RPMI8226 (cell line): ENCODE results near the gene EXOC7.

ENCODE experiments used
- DNase-seq: peaks from one replicate; pipeline ENCODE4 v3.0.0-alpha.2; 2015

Gene EXOC7

GRCh38 chr17:76121932-76122430 lies 18.4 kb upstream of the EXOC7 start:
- DNase-seq: no peak

DNA sequence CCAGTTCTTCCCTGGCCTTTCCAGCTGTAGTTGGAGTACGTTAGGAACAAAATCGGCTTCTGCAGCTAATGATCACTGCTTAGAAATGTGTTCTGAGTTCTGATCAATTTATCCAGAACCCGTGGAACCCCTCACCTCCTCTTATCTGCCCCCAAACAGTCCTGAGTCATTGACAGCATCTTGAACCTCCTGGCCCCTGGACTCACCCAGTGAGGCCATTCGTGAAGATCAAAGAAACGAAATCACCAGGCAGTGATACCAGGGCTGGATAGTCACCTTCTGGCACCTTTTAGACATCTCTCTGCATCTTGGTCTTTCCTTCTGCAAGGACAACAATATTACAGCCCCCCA lies 17.0 kb upstream of the EXOC7 start:
- DNase-seq: no peak

DNA sequence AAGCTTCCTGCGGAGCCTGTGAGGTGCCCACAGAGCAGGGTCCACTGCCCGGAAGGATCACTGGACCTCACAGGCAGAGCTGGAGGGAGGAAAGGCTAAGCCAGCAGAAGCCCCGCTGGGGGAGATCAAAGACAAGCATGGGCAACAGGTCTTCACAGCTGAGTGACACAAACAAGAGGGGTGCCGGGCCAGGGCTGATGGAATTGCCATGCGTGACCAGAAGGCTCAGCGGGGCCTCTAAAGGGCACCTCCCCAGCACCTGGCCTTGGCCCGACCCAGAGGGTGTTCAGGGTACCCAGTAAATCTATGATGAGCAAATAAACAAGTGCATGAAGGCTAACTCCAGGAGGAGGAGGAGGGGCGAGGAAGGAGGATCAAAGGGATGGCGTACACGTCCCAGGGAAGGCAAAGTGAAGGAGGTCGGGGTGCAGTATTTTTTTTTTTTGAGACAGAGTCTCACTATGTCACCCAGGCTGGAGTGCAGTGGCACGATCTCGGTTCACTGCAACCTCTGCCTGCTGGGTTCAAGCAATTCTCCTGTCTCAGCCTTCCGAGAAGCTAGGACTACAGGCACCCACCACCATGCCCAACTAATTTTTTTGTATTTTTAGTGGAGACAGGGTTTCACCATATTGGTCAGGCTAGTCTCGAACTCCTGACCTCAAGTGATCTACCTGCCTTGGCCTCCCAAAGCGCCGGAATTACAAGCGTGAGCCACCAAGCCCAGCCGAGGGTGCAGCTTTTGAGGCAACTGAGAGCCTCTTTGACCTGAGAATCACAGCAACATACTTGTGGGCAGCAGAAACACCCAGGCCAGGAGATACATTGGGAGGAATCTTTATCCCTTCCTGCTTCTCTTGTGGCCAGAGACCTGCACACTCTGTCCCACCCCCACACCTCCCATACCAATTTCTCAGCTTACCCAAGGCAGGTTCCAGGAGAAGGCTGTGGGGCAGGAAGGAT lies 16.1 kb upstream of the EXOC7 start:
- no peak for DNase-seq

DNA sequence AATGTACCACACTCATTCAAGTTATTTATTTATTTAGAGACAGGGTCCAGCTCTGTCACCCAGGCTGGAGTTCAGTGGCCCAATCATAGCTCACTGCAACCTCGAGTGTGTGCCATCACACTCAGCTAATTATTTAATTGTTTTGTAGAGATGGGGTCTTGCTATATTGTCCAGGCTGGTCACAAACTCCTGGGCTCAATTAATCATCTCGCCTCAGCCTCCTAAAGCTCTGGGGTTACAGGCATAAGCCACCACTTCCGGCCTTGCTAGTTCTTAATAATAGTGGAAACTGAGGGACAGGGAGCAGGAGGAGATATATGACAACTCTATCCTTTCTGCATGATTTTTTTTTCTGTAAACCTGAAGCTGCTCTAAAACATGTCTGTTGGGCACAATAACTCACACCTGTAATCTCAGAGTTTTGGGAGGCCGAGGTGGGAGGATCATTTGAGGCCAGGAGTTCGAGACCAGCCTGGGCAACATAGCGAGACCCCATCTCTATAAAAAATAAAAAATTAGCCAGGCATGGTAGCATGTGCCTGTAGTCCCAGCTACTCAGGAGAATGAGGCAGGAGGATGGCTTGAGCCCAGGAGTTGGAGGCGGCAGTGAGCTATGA lies 11.7 kb upstream of the EXOC7 start:
- DNase-seq: no peak

DNA sequence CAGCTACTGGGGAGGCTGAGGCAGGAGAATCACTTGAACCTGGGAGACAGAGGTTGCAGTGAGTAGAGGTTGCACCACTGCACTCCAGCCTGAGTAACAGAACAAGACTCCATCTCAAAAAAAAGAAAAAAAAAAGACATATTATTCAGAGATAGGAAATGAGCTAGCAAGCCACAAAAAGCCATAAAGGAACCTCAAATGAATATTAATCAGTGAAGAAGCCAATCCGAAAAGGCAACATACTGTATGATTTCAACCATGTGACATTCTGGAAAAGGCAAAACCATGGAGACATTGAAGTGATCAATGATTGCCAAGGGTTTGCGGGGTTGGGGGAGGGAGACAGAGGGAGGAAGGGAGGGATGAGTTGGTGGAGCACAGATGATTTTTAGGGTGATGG lies 8.4 kb upstream of the EXOC7 start:
- no peak for DNase-seq

DNA sequence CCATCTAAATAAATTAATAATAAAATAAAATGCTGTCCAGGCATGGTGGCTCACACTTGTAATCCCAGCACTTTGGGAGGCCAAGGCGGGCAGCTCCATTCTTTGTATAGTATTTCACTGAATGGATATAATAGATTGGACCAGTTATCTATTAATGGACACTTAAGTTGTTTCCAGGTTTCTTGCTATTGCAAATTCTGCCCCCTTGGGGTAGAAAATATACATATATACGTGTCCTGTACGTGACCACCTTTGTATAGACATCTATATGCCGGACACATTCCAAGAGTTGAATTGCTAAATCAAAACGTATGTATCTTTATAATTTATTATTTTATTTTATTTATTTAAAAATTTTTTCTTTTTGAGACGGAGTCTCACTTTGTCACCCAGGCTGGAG lies 3.9 kb upstream of the EXOC7 start:
- DNase-seq: no peak

GRCh38 chr17:76106703-76107102 lies 3.1 kb upstream of the EXOC7 start:
- no peak for DNase-seq

GRCh38 chr17:76104896-76105231 lies 1.3 kb upstream of the EXOC7 start:
- no peak for DNase-seq

- no peak for DNase-seq
These were observed 731 bp upstream of the EXOC7 start for GRCh38 chr17:76104140-76104895.

GRCh38 chr17:76102944-76103273 lies 678 bp downstream of the EXOC7 start:
- no peak for DNase-seq

- no peak for DNase-seq
These were observed 5.8 kb downstream of the EXOC7 start for GRCh38 chr17:76097716-76098295.

- DNase-seq: no peak
These were observed 7.6 kb downstream of the EXOC7 start for GRCh38 chr17:76095943-76096342.

DNA sequence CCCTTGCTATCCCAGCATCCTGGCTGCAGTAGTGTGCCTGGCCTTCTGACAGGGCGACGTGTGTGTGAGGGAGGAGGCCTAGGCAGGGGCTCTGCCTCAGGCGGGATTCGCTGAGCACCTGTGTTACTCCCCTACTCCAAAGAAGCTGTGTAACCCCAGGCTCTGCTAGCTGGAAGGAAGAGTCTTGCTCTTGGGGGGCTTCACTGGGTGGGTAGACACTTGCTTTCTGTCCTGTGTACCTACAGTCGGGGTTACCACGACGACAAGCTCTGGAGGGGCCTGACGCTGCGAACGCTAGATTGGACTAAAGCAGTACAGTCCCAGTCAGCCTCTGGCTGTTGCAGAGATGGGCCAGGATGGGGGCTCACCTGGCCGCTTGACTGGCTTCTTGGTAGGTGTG lies 9.5 kb downstream of the EXOC7 start:
- no peak for DNase-seq

DNA sequence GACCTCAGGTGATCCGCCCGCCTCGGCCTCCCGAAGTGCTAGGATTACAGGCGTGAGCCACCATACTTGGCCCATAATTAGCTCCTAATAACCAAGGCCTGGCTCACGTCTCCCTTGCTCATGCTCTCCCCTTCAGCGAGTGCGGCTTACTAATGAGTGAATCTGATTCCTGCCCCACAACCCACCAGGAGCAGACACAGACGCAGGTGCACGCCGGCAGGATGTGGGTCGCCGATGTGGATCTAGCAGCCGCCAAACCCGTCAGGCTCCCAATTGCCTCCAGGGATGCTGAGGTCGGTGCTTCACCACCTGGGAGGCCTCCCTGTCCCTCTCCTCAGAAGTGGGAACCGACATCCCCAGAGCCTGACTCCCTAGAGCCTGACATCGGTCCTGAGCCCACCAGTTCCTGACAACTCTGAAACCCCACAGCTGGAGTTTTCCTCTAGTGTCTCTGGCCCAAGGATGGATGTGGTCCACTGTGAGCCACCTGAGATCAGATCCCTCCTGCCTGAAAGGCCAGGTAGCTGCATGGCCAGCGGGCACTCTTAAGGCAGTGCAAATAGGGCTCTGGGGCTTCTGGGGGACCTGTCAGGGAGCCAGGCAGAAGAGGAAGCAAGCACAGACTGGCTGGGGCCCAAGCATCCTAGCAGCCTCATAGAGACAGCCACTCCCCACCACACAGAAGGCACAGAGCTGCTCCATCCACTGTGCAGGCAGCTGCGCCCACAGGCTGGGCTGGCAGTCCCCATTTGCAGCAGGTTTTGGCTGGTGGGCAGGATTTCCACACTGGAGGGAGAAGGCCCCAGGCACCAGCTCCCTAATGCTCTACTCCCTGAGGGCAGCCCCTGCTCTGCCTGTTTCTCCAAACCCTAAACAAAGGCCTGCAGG lies 10.8 kb downstream of the EXOC7 start:
- DNase-seq: no peak

- DNase-seq: no peak
These were observed 11.9 kb downstream of the EXOC7 start for GRCh38 chr17:76091526-76092286.

DNA sequence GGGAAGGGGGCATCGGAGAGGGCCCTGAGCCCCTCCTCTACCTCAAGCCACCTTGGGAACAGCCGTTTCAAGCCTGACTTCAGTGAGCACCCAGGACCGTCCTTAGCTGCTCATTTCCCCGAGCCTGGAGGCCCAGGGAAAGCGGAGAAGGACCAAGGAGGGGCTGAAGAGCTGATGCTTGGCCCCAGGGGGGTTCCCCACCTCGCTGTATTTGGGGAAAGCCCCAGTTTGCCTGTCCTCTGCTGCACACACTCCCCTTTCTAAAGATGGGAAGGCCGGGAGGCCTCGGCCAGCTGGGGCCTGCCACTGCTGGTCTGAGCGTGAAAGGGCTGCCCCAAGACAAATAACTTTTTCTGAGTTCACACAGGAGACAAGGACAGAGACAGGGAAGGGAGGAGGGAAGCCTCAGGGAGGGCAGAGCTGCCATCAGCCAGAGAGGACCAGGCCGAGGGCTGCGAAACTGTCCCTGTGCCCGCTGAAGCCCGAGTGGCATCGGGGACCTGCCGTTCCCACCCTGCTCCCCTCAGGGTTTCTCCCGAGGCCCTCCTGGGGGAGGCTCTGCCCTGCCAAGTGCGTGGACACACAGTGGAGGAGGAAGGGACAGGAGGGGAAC lies 13.0 kb downstream of the EXOC7 start:
- DNase-seq: no peak

GRCh38 chr17:76089680-76090516 lies 13.7 kb downstream of the EXOC7 start:
- no peak for DNase-seq

- DNase-seq: no peak
These were observed 14.6 kb downstream of the EXOC7 start for GRCh38 chr17:76088868-76089576.

GRCh38 chr17:76088041-76088867 lies 15.3 kb downstream of the EXOC7 start:
- DNase-seq: no peak
